Measurements from ENCODE around the gene IFT43.
"Not testable (repeated sequence)": the region's sequence is repeated elsewhere in the genome, so short reads cannot be mapped to it uniquely, and the experiment has no call there.

IFT43 gene

GRCh38 chr14:75996488-75996887, 10.9 kb downstream of the IFT43 start:
- DNase-seq (ENCODE audit: extremely low read depth, low read depth), result no peak
- no peak for TF ChIP-seq CTCF (IDR thresholded peaks at IDR 0.05; ENCODE audit: low read depth, low read length)

- TF ChIP-seq CTCF (IDR thresholded peaks at IDR 0.05; ENCODE audit: low read depth, low read length), result no peak
- no peak for DNase-seq (ENCODE audit: extremely low read depth, low read depth)
Observed at GRCh38 chr14:75999511-76000190, 14.1 kb downstream of the IFT43 start.

- TF ChIP-seq CTCF (IDR thresholded peaks at IDR 0.05; ENCODE audit: low read depth, low read length), result no peak
- DNase-seq (ENCODE audit: extremely low read depth, low read depth), result no peak
Observed at GRCh38 chr14:76002383-76002782, 16.8 kb downstream of the IFT43 start.

- no peak for TF ChIP-seq CTCF (IDR thresholded peaks at IDR 0.05; ENCODE audit: low read depth, low read length)
- DNase-seq (ENCODE audit: extremely low read depth, low read depth), result no peak
Observed at GRCh38 chr14:76006253-76006652, 20.7 kb downstream of the IFT43 start.

GRCh38 chr14:76007379-76007778, 21.8 kb downstream of the IFT43 start:
- no peak for TF ChIP-seq CTCF (IDR thresholded peaks at IDR 0.05; ENCODE audit: low read depth, low read length)
- no peak for DNase-seq (ENCODE audit: extremely low read depth, low read depth)

GRCh38 chr14:76007852-76008251, 22.3 kb downstream of the IFT43 start:
- TF ChIP-seq CTCF (IDR thresholded peaks at IDR 0.05; ENCODE audit: low read depth, low read length), result no peak
- no peak for DNase-seq (ENCODE audit: extremely low read depth, low read depth)

GRCh38 chr14:76009627-76010026, 24.1 kb downstream of the IFT43 start:
- DNase-seq (ENCODE audit: extremely low read depth, low read depth), result not testable (repeated sequence)

GRCh38 chr14:76011930-76012329, 26.4 kb downstream of the IFT43 start:
- DNase-seq (ENCODE audit: extremely low read depth, low read depth), result no peak
- no peak for TF ChIP-seq CTCF (IDR thresholded peaks at IDR 0.05; ENCODE audit: low read depth, low read length)
